HepG2 (cell line): ENCODE data around the gene PRPF18. TPM values are rescaled to one million over a fixed set of nuclear protein-coding genes. Genes with fewer than 3 reads are reported as not detected.

Experiments used
- ATAC-seq: fragments of 200-7000 bp; cut with Tn5 transposase; 3 replicates; pipeline ENCODE4 v1.9.1; 2020; ENCODE audit warnings: mild to moderate bottlenecking, moderate library complexity
- BruUV-seq: library from RNA; stranded (reverse); fragments of 400-500 nt; replicated peaks from 2 replicates; lab custom pipeline; 2021; lab: Mats Ljungman, UMichigan
- CTCF ChIA-PET: fragments of 300-600 bp; formaldehyde crosslinking; extraction: SDS; loops from one replicate; lab custom pipeline; 2021; ENCODE audit warnings: low total read pairs, inconsistent platforms, low intra/inter-chr PET ratio; lab: Yijun Ruan, JAX
- POLR2A ChIA-PET: fragments of 350-600 bp; sonication (Branson Sonifier 250); formaldehyde crosslinking; loops from one replicate; lab custom pipeline; 2020; ENCODE audit warnings: antibody characterized with exemption, inconsistent platforms; lab: Yijun Ruan, JAX
- DNase-seq: peaks from one replicate; pipeline ENCODE4 v3.0.0-alpha.2; 2015; ENCODE audit warnings: low spot score
- FAIRE-seq: peaks from 3 replicates; lab custom pipeline; 2011; peaks lifted over from hg19 to GRCh38; lab: Jason Lieb, UNC
- H2AFZ ChIP-seq: one replicate; pipeline ENCODE4 v1.6.1; 2011; ENCODE audit warnings: low read length, inconsistent platforms
- H3K27ac ChIP-seq: fragments of 300-600 bp; 3 replicates; pipeline ENCODE4 v1.8.0; 2011; ENCODE audit warnings: mixed run types, mild to moderate bottlenecking, mixed read lengths, low read length, inconsistent platforms; ENCODE audit not compliant: insufficient read depth; ENCODE audit errors: extremely low read length
- H3K27me3 ChIP-seq, 2 experiments: fragments of 200-600 bp in 1 of 2; 2 replicates in 1 of 2; 3 replicates in 1 of 2; pipeline versions ENCODE4 v1.6.0 to v1.8.0; 2011; ENCODE audit warnings: low read length in 2 of 2, mild to moderate bottlenecking in 2 of 2, moderate library complexity in 2 of 2, inconsistent platforms in 1 of 2; ENCODE audit not compliant: insufficient read depth in 2 of 2, control insufficient read depth in 1 of 2
- H3K36me3 ChIP-seq, 2 experiments: fragments of 200-600 bp in 1 of 2; replicated peaks in 1 of 2; 2 replicates in 1 of 2; 3 replicates in 1 of 2; pipeline versions ENCODE4 v1.5.1 to v1.8.0; 2011; ENCODE audit warnings: low read length in 2 of 2, inconsistent platforms in 1 of 2; ENCODE audit not compliant: insufficient read depth in 2 of 2, control insufficient read depth in 1 of 2
- H3K4me1 ChIP-seq: 2 replicates; pipeline ENCODE4 v1.5.1; 2012; ENCODE audit warnings: low read length, inconsistent platforms; ENCODE audit not compliant: insufficient read depth
- H3K4me2 ChIP-seq: 2 replicates; pipeline ENCODE4 v1.6.0; 2011; ENCODE audit warnings: low read depth, low read length, inconsistent platforms
- H3K4me3 ChIP-seq, 3 experiments: fragments of 200-600 bp in 1 of 3; sonication (generic), shearing (Covaris generic) in 1 of 3; replicated peaks in 1 of 3; 2 replicates each; pipeline ENCODE4 v1.5.1; 2011 to 2016; ENCODE audit warnings: low read length in 3 of 3, inconsistent platforms in 2 of 3, low read depth in 2 of 3, mild to moderate bottlenecking in 2 of 3, control low read depth in 1 of 3, mixed read lengths in 1 of 3; ENCODE audit not compliant: insufficient read depth in 1 of 3
- H3K79me2 ChIP-seq: one replicate; pipeline ENCODE4 v1.6.1; 2011; ENCODE audit warnings: low read length, inconsistent platforms; ENCODE audit not compliant: insufficient read depth
- H3K9ac ChIP-seq: 2 replicates; pipeline ENCODE4 v1.6.0; 2011; ENCODE audit warnings: mild to moderate bottlenecking, low read depth, low read length, inconsistent platforms; ENCODE audit not compliant: insufficient read depth
- H3K9me3 ChIP-seq: 2 replicates; pipeline ENCODE4 v1.5.1; 2012; ENCODE audit warnings: mild to moderate bottlenecking, low read length
- H4K20me1 ChIP-seq: 2 replicates; pipeline ENCODE4 v1.6.0; 2011; ENCODE audit warnings: inconsistent platforms, mild to moderate bottlenecking, low read length, moderate library complexity; ENCODE audit not compliant: insufficient read depth
- BRD4 ChIP-seq: sonication (generic); formaldehyde crosslinking; IDR thresholded peaks from 2 replicates; pipeline ENCODE4 v1.4.0; 2020; ENCODE audit warnings: missing genetic modification reagents
- DNMT3B ChIP-seq: conservative IDR thresholded peaks from 2 replicates; pipeline ENCODE4 v1.6.1; 2016; ENCODE audit warnings: missing biosample characterization, control low read depth
- HES4 ChIP-seq: sonication (generic); formaldehyde crosslinking; IDR thresholded peaks from 2 replicates; pipeline ENCODE4 v1.9.0; 2021; ENCODE audit warnings: mild to moderate bottlenecking, missing genetic modification reagents, borderline replicate concordance
- HMG20B ChIP-seq: conservative IDR thresholded peaks from 2 replicates; pipeline ENCODE4 v1.6.1; 2016; ENCODE audit warnings: missing genetic modification reagents, missing compliant biosample characterization
- KLF12 ChIP-seq: sonication (generic); formaldehyde crosslinking; IDR thresholded peaks from 2 replicates; pipeline ENCODE4 v1.4.0; 2020; ENCODE audit warnings: missing genetic modification reagents, borderline replicate concordance
- KLF9 ChIP-seq: IDR thresholded peaks from 2 replicates; pipeline ENCODE4 v1.6.1; 2016; ENCODE audit warnings: low read depth
- RAD21 ChIP-seq: fragments of 450-650 bp; formaldehyde crosslinking; IDR thresholded peaks from 2 replicates; pipeline ENCODE4 v1.5.0; 2020; ENCODE audit warnings: mild to moderate bottlenecking
- STAT5B ChIP-seq: sonication (generic); formaldehyde crosslinking; IDR thresholded peaks from 2 replicates; pipeline ENCODE4 v1.4.0; 2020; ENCODE audit warnings: missing genetic modification reagents
- ZEB1 ChIP-seq: IDR thresholded peaks from 2 replicates; pipeline ENCODE4 v1.6.1; 2012; ENCODE audit warnings: mild to moderate bottlenecking, low read depth, inconsistent platforms; ENCODE audit not compliant: insufficient replicate concordance
- ZNF484 ChIP-seq: sonication (generic); formaldehyde crosslinking; IDR thresholded peaks from 2 replicates; pipeline ENCODE4 v1.5.1; 2020; ENCODE audit warnings: mild to moderate bottlenecking, low read depth, missing genetic modification reagents, borderline replicate concordance
- ZNF567 ChIP-seq: sonication (generic); formaldehyde crosslinking; IDR thresholded peaks from 2 replicates; pipeline ENCODE4 v1.8.1; 2023; ENCODE audit warnings: mild to moderate bottlenecking, missing genetic modification reagents, borderline replicate concordance
- WGBS: methylation state at CpG from one replicate; pipeline ENCODE4 v1.1.6; 2017; ENCODE audit warnings: low lambda C conversion rate; 5-methylcytosine and 5-hydroxymethylcytosine counted together
- in situ Hi-C: cut with HindIII; loops from 2 replicates; pipeline ENCODE4 v1.10.0; 2017; ENCODE audit warnings: low pct_unique_long_range_greater_than_20kb; ENCODE audit not compliant: extremely low pct_ligation_motif_present
- intact Hi-C: fragments of 100-400 bp; cut with micrococcal nuclease; formaldehyde crosslinking; loops from one replicate; pipeline ENCODE4 v1.10.0; 2022; ENCODE audit not compliant: unreplicated experiment
- polyA plus RNA-seq, 8 experiments: library from polyadenylated mRNA; depleted of rRNA in 3 of 8; stranded (reverse) in 7 of 8; unstranded in 1 of 8; fragments of >200 nt; fragmentation: Illumina TruSeq in 4 of 8; extraction: Trizol in 4 of 8; gene quantifications; 2 replicates each; pipeline versions ENCODE4 v1.2.1 to v1.2.3, GENCODE V29; 2011 to 2016; ENCODE audit warnings: low read depth in 4 of 8, missing spikeins in 1 of 8, mixed read lengths in 1 of 8; ENCODE audit not compliant: insufficient read depth in 1 of 8
- total RNA-seq, 5 experiments: library from RNA; depleted of rRNA; stranded (reverse); fragments of >200 nt; fragmentation: Illumina TruSeq; extraction: Trizol; gene quantifications; 2 replicates each; pipeline ENCODE4 v1.2.3, GENCODE V29; 2016; ENCODE audit warnings: low read depth in 1 of 5
- TF ChIP-seq, protein P1 (sequence below): IDR thresholded peaks from 2 replicates; pipeline ENCODE4 v1.4.0; 2020; ENCODE audit warnings: mild to moderate bottlenecking, missing genetic modification reagents
- TF ChIP-seq, protein P2 (sequence below): sonication (generic); formaldehyde crosslinking; conservative IDR thresholded peaks from 2 replicates; pipeline ENCODE4 v1.8.0; 2022; ENCODE audit warnings: low read depth, missing genetic modification reagents
- TF ChIP-seq, protein P3 (sequence below): sonication (generic); formaldehyde crosslinking; IDR thresholded peaks from 2 replicates; pipeline ENCODE4 v1.5.1; 2020; ENCODE audit warnings: missing genetic modification reagents, mild to moderate bottlenecking, borderline replicate concordance

Gene PRPF18
- total and polyA plus RNA-seq, 2 of the 13 experiments (the other 11 are each of a cell fraction or from before 2014, with no cell fraction given), result 6.1 to 17.2 TPM

DNA sequence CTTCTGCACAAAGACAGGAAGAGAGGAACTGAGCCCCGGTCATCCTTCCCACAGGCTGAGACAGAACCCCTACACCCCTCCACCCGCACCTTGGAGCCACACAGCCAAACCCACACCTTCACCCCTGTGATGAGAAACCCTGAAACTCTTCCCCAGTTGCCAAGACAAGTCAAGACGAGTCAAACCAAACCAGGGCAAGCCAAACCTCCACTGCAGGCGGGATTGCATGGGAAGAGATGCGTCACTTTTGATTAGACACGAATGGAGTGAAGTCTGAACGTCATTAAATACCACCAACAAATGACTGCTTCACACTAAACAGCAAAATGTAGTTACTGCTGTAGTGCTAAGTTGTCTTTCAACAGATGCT lies 73.8 kb downstream of the PRPF18 start:
- in situ Hi-C loops, result no loop called here
- intact Hi-C loops, result loop anchor here (1.0 kb wide), 1 partner anchor 118 kb away; no protein-coding TSS in a partner anchor
- no peaks in the 10 kb centered on the region for H3K9me3 ChIP-seq
- H3K27me3 ChIP-seq, result no peaks in the 10 kb centered on the region
- 53% methylated on average over 5 of the region's 7 CpGs for WGBS
- H3K4me2 ChIP-seq, result no peak overlapping the region
- ATAC-seq, result no peak
- H3K4me3 ChIP-seq, result no peak overlapping the region
- no peak for TF ChIP-seq RAD21 (CRISPR knock-in tag)
- no peak for TF ChIP-seq ZNF567 (CRISPR knock-in tag)
- TF ChIP-seq STAT5B (CRISPR knock-in tag), result no peak
- no peak for TF ChIP-seq HMG20B (CRISPR knock-in tag)
- no peak for TF ChIP-seq KLF12 (CRISPR knock-in tag)
- TF ChIP-seq DNMT3B (CRISPR knock-in tag), result no peak
- TF ChIP-seq, all 625 proteins: peak for 0
- Histone ChIP-seq H3K9ac (no peak overlapping the region), H2AFZ (no peak overlapping the region), H3K36me3 (no peaks in the 10 kb centered on the region), H4K20me1 (no peaks in the 10 kb centered on the region), H3K27ac (no peak overlapping the region), H3K79me2 (no peaks in the 10 kb centered on the region), H3K4me1 (no peaks in the 10 kb centered on the region)
- BruUV-seq, result no TSS peak
- DNase-seq, result no peak
- CTCF ChIA-PET, result interaction anchor here (1.1 to 3.6 kb wide), 2 partner anchors 112 to 118 kb away, joined by 3 to 60 read pairs; no protein-coding TSS in a partner anchor
- POLR2A ChIA-PET, result no interaction called here
- FAIRE-seq, result no peak

DNA sequence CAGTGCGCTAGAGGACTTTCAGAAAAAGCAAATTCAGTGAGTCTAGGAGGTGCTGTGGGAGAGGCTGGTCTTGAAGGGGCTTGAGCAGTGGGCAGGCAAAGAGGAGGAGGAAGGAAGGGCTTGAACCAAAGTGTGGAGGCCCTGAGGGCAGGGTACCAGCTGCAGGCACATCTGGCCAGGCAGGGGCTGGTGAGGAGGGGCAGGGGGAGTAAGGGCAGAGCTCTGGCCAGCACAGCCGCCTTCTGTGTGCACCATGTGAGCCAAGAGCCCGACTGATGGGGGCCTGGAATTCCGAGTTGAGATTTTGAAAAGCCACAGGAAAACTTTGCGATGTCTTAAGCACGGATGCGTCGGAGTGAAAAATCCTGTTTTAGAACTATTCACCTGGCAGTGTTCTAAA lies 74.5 kb downstream of the PRPF18 start:
- DNase-seq (no peak), FAIRE-seq (no peak), ATAC-seq (no peak)
- BruUV-seq, result no TSS peak
- WGBS, result 62% methylated on average over 8 of the region's 8 CpGs
- Histone ChIP-seq H3K4me2 (no peak overlapping the region), H3K27ac (no peak overlapping the region), H4K20me1 (no peaks in the 10 kb centered on the region), H3K79me2 (no peaks in the 10 kb centered on the region), H3K4me1 (no peaks in the 10 kb centered on the region), H3K9ac (no peak overlapping the region), H3K36me3 (no peaks in the 10 kb centered on the region), H3K9me3 (no peaks in the 10 kb centered on the region), H2AFZ (no peak overlapping the region), H3K27me3 (no peaks in the 10 kb centered on the region), H3K4me3 (no peak overlapping the region)
- ChIA-PET CTCF (interaction anchor here (3.6 kb wide), 1 partner anchor 117 kb away, joined by 60 read pairs; no protein-coding TSS in a partner anchor), POLR2A (no interaction called here)
- in situ Hi-C loops, result no loop called here
- intact Hi-C loops, result no loop called here
- TF ChIP-seq, protein P1, sequence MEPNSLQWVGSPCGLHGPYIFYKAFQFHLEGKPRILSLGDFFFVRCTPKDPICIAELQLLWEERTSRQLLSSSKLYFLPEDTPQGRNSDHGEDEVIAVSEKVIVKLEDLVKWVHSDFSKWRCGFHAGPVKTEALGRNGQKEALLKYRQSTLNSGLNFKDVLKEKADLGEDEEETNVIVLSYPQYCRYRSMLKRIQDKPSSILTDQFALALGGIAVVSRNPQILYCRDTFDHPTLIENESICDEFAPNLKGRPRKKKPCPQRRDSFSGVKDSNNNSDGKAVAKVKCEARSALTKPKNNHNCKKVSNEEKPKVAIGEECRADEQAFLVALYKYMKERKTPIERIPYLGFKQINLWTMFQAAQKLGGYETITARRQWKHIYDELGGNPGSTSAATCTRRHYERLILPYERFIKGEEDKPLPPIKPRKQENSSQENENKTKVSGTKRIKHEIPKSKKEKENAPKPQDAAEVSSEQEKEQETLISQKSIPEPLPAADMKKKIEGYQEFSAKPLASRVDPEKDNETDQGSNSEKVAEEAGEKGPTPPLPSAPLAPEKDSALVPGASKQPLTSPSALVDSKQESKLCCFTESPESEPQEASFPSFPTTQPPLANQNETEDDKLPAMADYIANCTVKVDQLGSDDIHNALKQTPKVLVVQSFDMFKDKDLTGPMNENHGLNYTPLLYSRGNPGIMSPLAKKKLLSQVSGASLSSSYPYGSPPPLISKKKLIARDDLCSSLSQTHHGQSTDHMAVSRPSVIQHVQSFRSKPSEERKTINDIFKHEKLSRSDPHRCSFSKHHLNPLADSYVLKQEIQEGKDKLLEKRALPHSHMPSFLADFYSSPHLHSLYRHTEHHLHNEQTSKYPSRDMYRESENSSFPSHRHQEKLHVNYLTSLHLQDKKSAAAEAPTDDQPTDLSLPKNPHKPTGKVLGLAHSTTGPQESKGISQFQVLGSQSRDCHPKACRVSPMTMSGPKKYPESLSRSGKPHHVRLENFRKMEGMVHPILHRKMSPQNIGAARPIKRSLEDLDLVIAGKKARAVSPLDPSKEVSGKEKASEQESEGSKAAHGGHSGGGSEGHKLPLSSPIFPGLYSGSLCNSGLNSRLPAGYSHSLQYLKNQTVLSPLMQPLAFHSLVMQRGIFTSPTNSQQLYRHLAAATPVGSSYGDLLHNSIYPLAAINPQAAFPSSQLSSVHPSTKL (CRISPR knock-in tag), result no peak
- TF ChIP-seq, protein P2, sequence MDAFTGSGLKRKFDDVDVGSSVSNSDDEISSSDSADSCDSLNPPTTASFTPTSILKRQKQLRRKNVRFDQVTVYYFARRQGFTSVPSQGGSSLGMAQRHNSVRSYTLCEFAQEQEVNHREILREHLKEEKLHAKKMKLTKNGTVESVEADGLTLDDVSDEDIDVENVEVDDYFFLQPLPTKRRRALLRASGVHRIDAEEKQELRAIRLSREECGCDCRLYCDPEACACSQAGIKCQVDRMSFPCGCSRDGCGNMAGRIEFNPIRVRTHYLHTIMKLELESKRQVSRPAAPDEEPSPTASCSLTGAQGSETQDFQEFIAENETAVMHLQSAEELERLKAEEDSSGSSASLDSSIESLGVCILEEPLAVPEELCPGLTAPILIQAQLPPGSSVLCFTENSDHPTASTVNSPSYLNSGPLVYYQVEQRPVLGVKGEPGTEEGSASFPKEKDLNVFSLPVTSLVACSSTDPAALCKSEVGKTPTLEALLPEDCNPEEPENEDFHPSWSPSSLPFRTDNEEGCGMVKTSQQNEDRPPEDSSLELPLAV (CRISPR knock-in tag), result no peak
- TF ChIP-seq, protein P3, sequence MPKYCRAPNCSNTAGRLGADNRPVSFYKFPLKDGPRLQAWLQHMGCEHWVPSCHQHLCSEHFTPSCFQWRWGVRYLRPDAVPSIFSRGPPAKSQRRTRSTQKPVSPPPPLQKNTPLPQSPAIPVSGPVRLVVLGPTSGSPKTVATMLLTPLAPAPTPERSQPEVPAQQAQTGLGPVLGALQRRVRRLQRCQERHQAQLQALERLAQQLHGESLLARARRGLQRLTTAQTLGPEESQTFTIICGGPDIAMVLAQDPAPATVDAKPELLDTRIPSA (CRISPR knock-in tag), result no peak
- TF ChIP-seq KLF9 (CRISPR knock-in tag) (no peak), ZNF484 (CRISPR knock-in tag) (no peak), BRD4 (CRISPR knock-in tag) (no peak), HES4 (CRISPR knock-in tag) (no peak), ZEB1 (no peak)
